B cell (primary cell): Measurements from ENCODE around the gene PARK7.

Source experiments
- EZH2 ChIP-seq: IDR thresholded peaks from 2 replicates; pipeline ENCODE4 v1.6.1; 2012; ENCODE audit warnings: borderline replicate concordance, low read depth, mild to moderate bottlenecking, moderate library complexity, low read length; ENCODE audit not compliant: insufficient read depth, poor library complexity, severe bottlenecking
- TF ChIP-seq, protein P1 (sequence below): fragments of 200-600 bp; IDR thresholded peaks from one replicate; pipeline ENCODE4 v1.8.0; 2022; ENCODE audit warnings: antibody characterized with exemption, mild to moderate bottlenecking

DNA sequence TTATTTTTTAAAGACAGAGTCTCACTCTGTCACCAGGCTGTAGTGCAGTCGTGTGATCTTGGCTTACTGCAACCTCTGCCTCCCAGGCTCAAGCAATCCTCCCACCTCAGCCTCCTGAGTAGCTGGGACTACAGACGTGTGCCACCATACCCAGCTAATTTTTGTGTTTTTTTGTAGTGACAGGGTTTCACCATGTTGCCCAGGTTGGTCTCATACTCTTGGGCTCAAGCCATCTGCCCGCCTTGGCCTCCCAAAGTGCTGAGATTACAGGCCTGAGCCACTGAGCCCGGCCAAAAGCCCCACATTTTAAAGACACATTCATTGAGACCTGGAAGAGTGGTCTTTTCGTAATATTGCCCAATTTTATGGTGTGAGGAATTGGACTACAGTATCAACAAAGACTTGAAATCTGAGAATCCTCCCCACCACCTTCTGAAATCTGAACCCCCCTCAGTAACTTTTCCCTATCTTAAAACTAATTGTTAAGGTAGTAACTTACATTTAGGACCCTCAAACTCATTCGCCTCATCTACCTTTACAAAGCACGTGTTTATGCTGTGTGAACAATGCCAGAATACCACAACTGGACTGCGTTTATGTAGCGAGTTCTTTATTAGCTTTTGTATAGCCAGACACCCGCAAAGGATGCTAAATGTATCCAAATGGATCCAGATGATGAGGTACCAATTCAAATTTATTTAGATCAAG, 61.9 kb downstream of the PARK7 start:
- TF ChIP-seq, protein P1, sequence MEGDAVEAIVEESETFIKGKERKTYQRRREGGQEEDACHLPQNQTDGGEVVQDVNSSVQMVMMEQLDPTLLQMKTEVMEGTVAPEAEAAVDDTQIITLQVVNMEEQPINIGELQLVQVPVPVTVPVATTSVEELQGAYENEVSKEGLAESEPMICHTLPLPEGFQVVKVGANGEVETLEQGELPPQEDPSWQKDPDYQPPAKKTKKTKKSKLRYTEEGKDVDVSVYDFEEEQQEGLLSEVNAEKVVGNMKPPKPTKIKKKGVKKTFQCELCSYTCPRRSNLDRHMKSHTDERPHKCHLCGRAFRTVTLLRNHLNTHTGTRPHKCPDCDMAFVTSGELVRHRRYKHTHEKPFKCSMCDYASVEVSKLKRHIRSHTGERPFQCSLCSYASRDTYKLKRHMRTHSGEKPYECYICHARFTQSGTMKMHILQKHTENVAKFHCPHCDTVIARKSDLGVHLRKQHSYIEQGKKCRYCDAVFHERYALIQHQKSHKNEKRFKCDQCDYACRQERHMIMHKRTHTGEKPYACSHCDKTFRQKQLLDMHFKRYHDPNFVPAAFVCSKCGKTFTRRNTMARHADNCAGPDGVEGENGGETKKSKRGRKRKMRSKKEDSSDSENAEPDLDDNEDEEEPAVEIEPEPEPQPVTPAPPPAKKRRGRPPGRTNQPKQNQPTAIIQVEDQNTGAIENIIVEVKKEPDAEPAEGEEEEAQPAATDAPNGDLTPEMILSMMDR: no peak
- no peak for TF ChIP-seq EZH2
